ENCODE results near the gene ASIC4.

GRCh38 chr2:219531639-219532377 is 17.5 kb downstream of the ASIC4 start:
- TF ChIP-seq CTCF (conservative IDR thresholded peaks at IDR 0.05; ENCODE audit: low read depth, low read length), result no peak
- no peak for TF ChIP-seq EZH2 (IDR thresholded peaks at IDR 0.05; ENCODE audit: borderline replicate concordance, low read depth, low read length, poor library complexity, severe bottlenecking)

Data from A673 (cell line).